Neural cell (in vitro differentiated cells): ENCODE measurements around the gene NF1. TPM values are rescaled to one million over a fixed set of nuclear protein-coding genes. Genes with fewer than 3 reads are reported as not detected.

Source experiments
- H2AFZ ChIP-seq: fragments of 200-600, 300-800 bp; sonication (generic), shearing (Covaris generic); 2 replicates; pipeline ENCODE4 v1.6.0; 2014; ENCODE audit warnings: low read depth, mild to moderate bottlenecking, antibody characterized with exemption, low read length, moderate library complexity
- H3F3A ChIP-seq: fragments of 200-600 bp; shearing (Covaris generic); 2 replicates; pipeline ENCODE4 v1.6.1; 2016; ENCODE audit warnings: mild to moderate bottlenecking, moderate library complexity, mixed read lengths, antibody characterized with exemption, low read length; ENCODE audit not compliant: insufficient read depth, poor library complexity, severe bottlenecking
- H3K27ac ChIP-seq: fragments of 200-600, 300-800 bp; sonication (generic), shearing (Covaris generic); 2 replicates; pipeline ENCODE4 v1.5.1; 2014; ENCODE audit warnings: mild to moderate bottlenecking, low read length, moderate library complexity
- H3K27me3 ChIP-seq: fragments of 300-800, 200-600 bp; sonication (generic), shearing (Covaris generic); 2 replicates; pipeline ENCODE4 v1.6.0; 2014; ENCODE audit warnings: mild to moderate bottlenecking, low read depth, low read length, moderate library complexity; ENCODE audit not compliant: insufficient read depth
- H3K36me3 ChIP-seq: fragments of 300-800, 200-600 bp; sonication (generic), shearing (Covaris generic); 2 replicates; pipeline ENCODE4 v1.5.1; 2014; ENCODE audit warnings: mild to moderate bottlenecking, antibody characterized with exemption, low read length, moderate library complexity; ENCODE audit not compliant: insufficient read depth
- H3K4me2 ChIP-seq: fragments of 300-800, 200-600 bp; sonication (generic), shearing (Covaris generic); 2 replicates; pipeline ENCODE4 v1.6.0; 2014; ENCODE audit warnings: mild to moderate bottlenecking, low read length
- H3K4me3 ChIP-seq: fragments of 300-800, 200-600 bp; sonication (generic), shearing (Covaris generic); 2 replicates; pipeline ENCODE4 v1.5.1; 2014; ENCODE audit warnings: mild to moderate bottlenecking, low read length, moderate library complexity
- H3K79me2 ChIP-seq: fragments of 200-600 bp; shearing (Covaris generic); replicated peaks from 2 replicates; pipeline ENCODE4 v1.6.0; 2014; ENCODE audit warnings: mild to moderate bottlenecking, low read length, moderate library complexity; ENCODE audit not compliant: insufficient read depth
- H3K9ac ChIP-seq: fragments of 300-800, 200-600 bp; sonication (generic), shearing (Covaris generic); 2 replicates; pipeline ENCODE4 v1.6.1; 2016; ENCODE audit warnings: mild to moderate bottlenecking, low read length, mixed read lengths
- H3K9me2 ChIP-seq: fragments of 200-600 bp; shearing (Covaris generic); 2 replicates; pipeline ENCODE4 v1.6.1; 2016; ENCODE audit warnings: mild to moderate bottlenecking, low read length, mixed read lengths; ENCODE audit not compliant: insufficient read depth
- H3K9me3 ChIP-seq: fragments of 200-600, 300-800 bp; sonication (generic), shearing (Covaris generic); 2 replicates; pipeline ENCODE4 v1.6.1; 2016; ENCODE audit warnings: mild to moderate bottlenecking, mixed run types, low read length, moderate library complexity, mixed read lengths
- H4K20me1 ChIP-seq: fragments of 200-600 bp; shearing (Covaris generic); 2 replicates; pipeline ENCODE4 v1.6.1; 2016; ENCODE audit warnings: mild to moderate bottlenecking, mixed run types; ENCODE audit not compliant: insufficient read depth
- CTCF ChIP-seq: fragments of 450-650 bp; IDR thresholded peaks from 2 replicates; pipeline ENCODE4 v1.5.1; 2014; ENCODE audit warnings: antibody characterized with exemption, mild to moderate bottlenecking, moderate library complexity; ENCODE audit not compliant: poor library complexity, severe bottlenecking
- EP300 ChIP-seq: fragments of 450-650 bp; conservative IDR thresholded peaks from 2 replicates; pipeline ENCODE4 v1.6.1; 2014; ENCODE audit warnings: antibody characterized with exemption, mild to moderate bottlenecking, moderate library complexity; ENCODE audit not compliant: poor library complexity, severe bottlenecking
- EZH2 ChIP-seq: fragments of 200-600, 300-800 bp; shearing (Covaris generic), sonication (generic); IDR thresholded peaks from 2 replicates; pipeline ENCODE4 v1.6.1; 2014; ENCODE audit warnings: antibody characterized with exemption, low read length, borderline replicate concordance, mild to moderate bottlenecking; ENCODE audit not compliant: insufficient read depth, poor library complexity, severe bottlenecking
- MXI1 ChIP-seq: fragments of 450-650 bp; conservative IDR thresholded peaks from 2 replicates; pipeline ENCODE4 v1.6.1; 2014; ENCODE audit warnings: antibody characterized with exemption, mild to moderate bottlenecking; ENCODE audit not compliant: poor library complexity, severe bottlenecking
- POLR2AphosphoS5 ChIP-seq: IDR thresholded peaks from 2 replicates; pipeline ENCODE4 v1.6.1; 2012
- RAD21 ChIP-seq: fragments of 450-650 bp; conservative IDR thresholded peaks from 2 replicates; pipeline ENCODE4 v1.6.1; 2014; ENCODE audit warnings: antibody characterized with exemption, mild to moderate bottlenecking, moderate library complexity
- REST ChIP-seq: IDR thresholded peaks from 2 replicates; pipeline ENCODE4 v1.6.1; 2012; ENCODE audit warnings: borderline replicate concordance
- SMC3 ChIP-seq: fragments of 450-650 bp; conservative IDR thresholded peaks from 2 replicates; pipeline ENCODE4 v1.6.1; 2014; ENCODE audit warnings: antibody characterized with exemption, mild to moderate bottlenecking, moderate library complexity; ENCODE audit not compliant: poor library complexity
- TAF1 ChIP-seq: IDR thresholded peaks from 2 replicates; pipeline ENCODE4 v1.6.1; 2012; ENCODE audit warnings: low read depth
- polyA plus RNA-seq: library from polyadenylated mRNA; depleted of rRNA; stranded (reverse); fragments of >200 nt; gene quantifications from 2 replicates; pipeline ENCODE4 v1.2.3, GENCODE V29; 2014

The NF1 gene
- polyA plus RNA-seq, 1 donor from 2014 or later = 22.4 TPM

- Histone ChIP-seq H3K4me2 (no peak overlapping the region), H3K9ac (no peak overlapping the region), H2AFZ (no peak overlapping the region), H4K20me1 (no peaks in the 10 kb centered on the region), H3K4me3 (no peak overlapping the region), H3K79me2 (peaks cover 3% of the 10 kb centered on the region), H3K27ac (no peak overlapping the region), H3K27me3 (no peaks in the 10 kb centered on the region), H3K9me2 (no peaks in the 10 kb centered on the region), H3F3A (no peaks in the 10 kb centered on the region), H3K36me3 (no peaks in the 10 kb centered on the region), H3K9me3 (no peaks in the 10 kb centered on the region)
- TF ChIP-seq CTCF (no peak), REST (no peak), EZH2 (no peak), MXI1 (no peak), SMC3 (no peak), EP300 (no peak), TAF1 (no peak), POLR2AphosphoS5 (no peak), RAD21 (no peak)
These were observed 105.5 kb downstream of the NF1 start for GRCh38 chr17:31200287-31200686.

- H3K36me3 ChIP-seq = no peaks in the 10 kb centered on the region
- no peaks in the 10 kb centered on the region for H3K9me2 ChIP-seq
- H3F3A ChIP-seq = no peaks in the 10 kb centered on the region
- TF ChIP-seq RAD21 (no peak), CTCF (no peak), EP300 (no peak), EZH2 (no peak), TAF1 (no peak), REST (no peak), SMC3 (no peak), MXI1 (no peak), POLR2AphosphoS5 (no peak)
- no peak overlapping the region for H3K4me2 ChIP-seq
- H3K79me2 ChIP-seq = peaks cover 3% of the 10 kb centered on the region
- H2AFZ ChIP-seq = no peak overlapping the region
- no peaks in the 10 kb centered on the region for H3K9me3 ChIP-seq
- H3K27ac ChIP-seq = no peak overlapping the region
- H3K4me3 ChIP-seq = no peak overlapping the region
- H4K20me1 ChIP-seq = no peaks in the 10 kb centered on the region
- no peaks in the 10 kb centered on the region for H3K27me3 ChIP-seq
- H3K9ac ChIP-seq = no peak overlapping the region
These were observed 108.2 kb downstream of the NF1 start for GRCh38 chr17:31202968-31203367.
